HG02642 (cell line): ENCODE data around the gene ETV3L.

ENCODE experiments used
- ATAC-seq: cut with Tn5 transposase; IDR thresholded peaks from one replicate; pipeline ENCODE4 v1.9.1; 2021; ENCODE audit warnings: mild to moderate bottlenecking; ENCODE audit not compliant: unreplicated experiment, poor library complexity

The ETV3L gene

DNA sequence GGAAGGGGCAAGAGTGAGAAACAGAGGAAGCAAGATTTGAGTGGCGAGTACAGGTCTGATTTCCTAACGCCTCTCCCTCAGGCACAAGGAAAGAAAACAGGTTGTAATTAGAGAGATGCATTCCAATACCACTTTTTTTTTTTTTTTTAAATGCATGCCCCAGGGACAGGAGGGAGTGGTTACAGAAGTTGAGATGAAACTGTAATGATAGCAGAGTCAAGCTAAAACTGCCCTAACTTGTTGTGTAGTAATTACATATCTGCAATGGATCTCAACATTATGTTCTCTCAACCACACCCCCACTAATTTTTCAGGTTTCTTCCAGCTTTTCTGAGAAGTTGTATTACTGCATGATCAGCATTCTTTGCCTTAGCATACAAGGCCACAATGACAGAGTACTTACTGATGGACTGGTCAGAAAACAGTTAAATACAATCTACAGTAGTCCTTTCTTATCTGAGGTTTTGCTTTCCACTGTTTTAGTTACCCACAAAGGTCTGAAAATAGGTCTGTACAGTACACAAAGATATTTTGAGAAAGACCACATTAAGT is 33.1 kb upstream of the ETV3L start:
- ATAC-seq: no peak

- no peak for ATAC-seq
Observed at GRCh38 chr1:157132111-157132510, 32.5 kb upstream of the ETV3L start.

- ATAC-seq: no peak
Observed at GRCh38 chr1:157131281-157131680, 31.7 kb upstream of the ETV3L start.

DNA sequence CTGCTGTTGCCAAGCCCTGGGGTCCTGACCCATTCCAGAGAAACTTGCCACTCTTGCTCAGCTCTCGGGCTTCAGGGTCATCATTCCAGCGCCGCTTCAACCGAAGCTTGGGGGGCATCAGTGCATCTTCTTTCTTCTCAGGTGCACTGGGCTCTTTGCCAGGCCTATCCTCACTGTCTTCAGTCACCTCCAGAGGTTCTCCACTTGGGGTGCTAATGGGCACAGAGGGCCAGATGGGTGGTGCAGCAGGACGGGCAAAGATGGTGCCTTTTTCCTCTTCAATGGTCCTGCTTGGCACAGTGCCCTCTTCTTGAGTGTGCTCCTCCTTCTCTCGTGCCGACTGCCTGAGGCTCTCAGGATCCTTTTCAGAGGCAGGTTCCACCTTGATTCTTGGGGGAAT is 25.2 kb upstream of the ETV3L start:
- no peak for ATAC-seq

DNA sequence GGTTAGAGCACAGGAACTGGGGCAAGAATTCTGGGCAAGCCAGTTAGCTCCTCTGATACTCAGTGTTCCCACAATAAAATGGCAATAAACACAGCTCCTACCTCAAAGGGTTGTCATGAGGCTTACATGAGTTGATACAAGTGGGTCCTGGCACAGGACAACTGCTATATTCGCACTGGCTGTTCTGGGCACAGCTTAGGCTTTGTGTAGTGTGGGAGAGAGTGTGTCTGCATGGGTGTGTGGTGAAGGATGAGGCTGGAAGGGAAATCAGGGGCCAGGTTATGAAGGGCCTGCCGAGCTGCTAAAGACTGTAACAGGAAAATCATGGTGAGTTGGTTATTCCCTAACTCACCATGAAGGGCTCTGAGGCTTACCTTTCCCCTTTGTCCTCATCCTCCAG is 19.8 kb upstream of the ETV3L start:
- no peak for ATAC-seq

GRCh38 chr1:157119008-157119407 is 19.4 kb upstream of the ETV3L start:
- no peak for ATAC-seq

DNA sequence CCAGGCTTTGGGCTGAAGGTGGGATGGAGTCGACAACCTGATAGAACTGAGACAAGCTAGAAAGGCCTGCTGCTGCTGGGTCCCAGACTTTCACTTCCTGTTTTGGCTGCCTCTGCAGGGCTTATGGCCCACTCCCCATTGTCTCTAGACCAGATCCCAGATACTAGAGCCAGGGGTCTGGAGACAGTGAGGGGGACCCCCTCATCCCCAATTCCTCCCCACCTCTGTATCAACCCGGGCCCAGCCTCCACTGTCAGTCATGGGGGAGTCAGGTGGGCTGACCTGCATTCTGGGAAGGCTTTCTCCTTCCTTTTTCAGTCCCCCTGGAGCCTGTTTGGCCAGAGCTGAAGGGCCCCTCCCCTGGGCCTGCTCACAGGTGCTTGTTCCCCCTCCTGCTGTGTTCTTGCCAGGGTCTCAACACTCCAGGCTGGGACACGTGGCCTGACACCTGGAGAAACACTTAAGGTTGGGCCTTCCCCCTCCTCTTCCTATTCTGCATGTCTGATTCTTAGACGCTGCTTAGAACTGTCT is 18.0 kb upstream of the ETV3L start:
- ATAC-seq: no peak

DNA sequence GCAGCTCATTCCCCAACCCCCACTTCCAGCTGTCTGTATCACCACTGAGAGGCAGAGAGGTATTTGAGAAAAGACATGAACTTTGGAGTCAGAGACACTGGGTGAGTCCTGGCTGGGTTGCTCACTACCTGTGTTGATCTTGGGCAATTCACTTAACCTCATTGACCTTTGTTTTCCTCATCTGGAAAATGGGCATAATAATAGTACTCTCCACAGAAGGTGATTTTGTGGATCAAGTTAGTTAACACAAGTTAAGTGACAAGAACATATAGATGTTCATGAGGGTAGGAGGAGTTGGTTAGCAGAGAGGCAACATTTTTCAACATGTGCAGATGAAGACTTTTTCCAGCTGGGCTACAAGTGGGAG is 17.1 kb upstream of the ETV3L start:
- no peak for ATAC-seq

DNA sequence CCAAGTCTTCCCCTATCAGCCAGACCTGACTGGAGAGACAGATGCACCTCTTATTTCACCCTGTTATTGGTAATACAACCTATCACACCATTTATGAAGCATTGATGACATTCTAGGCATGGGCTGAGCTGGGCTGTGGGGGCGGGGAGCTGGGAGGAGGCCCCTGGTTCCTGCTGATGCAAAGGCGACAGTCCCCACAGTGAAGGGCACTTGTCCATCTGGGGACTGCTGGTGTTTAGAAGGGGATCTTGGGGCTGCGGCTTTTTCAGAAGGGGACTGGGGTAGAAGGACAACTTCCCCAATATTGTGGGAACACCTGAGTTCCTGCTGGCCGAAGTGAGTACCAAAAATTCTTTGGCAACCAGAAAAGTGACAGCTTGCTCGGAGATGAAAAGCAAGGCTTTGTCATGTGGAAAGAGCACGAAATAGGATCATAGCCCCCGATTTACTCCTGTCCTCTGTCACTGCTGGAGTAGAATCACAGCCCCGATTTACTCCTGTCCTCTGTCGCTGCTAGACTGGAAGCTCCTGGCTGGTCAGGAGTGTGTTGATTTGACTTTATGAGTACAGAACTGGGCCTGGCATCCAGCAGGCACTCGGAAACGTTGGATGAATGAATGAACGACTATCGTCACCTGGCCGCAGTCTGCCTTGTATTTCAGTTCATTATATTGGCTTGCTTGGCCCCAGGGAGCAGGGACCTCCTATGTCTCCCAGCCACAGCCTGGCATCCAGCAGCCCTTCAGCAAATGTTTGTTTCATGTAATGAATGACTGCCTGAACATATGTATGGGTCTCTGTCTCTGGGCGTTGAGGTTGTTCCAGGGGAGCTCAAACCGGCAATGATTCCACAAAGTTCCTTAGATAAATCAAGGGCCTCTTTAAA is 16.5 kb upstream of the ETV3L start:
- ATAC-seq: no peak

DNA sequence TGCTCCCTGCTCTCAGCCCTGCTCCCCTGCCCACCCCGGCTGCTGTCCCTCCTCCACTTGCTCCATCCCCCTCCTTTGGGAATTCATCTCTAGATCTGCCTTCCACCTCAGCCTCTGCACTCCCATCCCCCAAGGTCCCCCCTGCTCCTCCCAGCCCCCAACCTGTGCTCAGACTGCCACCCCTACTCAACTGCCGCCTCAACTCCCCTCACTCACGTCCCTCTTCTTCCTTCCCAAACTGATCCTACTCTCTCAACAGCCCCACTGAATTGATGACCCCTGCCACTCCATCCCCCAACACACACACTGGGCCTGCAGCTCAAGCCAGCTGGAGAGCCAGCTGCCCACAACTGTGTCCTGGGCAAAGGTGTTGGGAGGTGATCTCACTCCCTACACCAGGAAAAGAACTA is 15.8 kb upstream of the ETV3L start:
- no peak for ATAC-seq

DNA sequence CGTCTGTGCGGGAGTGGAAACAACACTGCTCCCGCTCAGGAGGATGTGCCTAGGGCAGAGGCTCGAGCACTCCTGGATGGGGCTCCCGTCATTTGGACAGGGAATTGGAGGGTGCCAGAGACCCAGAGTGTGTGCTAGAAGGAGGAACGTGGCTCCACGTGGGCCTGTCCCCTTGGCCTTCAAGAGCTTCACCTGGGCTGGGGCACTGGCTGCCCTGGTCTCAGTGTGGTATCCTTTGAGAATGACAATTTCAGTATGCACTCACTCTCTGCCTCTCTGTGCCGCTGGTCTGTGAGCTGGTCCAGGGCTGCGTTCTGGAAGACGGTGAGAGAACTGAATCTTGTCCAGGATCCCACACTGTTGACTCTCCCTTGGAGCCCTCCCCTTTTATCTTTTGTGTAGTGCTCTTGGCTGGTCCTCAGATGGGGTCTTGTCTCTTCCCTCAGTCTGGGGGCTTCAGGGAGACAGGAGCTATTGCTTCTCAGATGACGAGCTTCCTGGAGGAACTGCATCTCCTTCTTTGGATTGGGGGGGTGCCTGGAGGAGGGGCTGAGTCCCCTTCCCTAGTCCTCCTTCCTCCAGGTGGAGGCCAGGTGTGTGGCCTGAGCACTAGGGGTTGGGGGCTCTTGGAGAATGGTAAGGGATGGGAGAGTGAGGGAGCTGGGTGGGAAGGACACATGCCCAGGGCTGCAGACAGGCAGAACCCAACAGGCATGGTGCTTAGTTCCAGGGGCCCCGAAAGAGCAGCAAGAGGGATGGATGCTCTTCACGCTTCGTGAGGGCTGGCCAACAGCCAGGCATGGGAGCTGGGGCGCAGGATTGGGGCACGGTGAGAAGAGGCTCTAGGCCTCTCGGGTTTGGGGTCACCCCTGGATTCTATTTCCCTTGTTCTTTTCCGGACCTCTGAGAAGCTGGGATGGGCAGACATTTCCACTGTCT is 14.8 kb upstream of the ETV3L start:
- ATAC-seq: no peak

DNA sequence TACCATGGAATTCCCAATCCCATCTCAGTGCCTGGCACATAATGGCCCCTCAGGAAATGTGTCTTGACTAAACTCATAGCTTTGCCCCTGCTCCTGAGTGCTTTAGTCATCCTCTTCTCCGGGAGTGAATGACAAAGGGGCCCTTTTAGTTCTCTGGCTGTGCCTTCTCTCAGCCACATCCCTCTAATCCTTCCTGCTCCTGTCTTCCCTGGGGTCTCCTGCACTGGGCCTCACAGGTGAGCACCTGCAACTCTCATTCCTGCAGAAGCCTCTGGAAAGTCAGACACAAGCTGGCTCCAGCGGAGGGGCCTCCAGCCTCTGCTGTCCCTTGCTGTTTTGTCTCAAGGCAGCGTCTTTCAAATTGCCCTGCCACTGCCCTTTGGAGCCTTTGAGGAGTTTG is 14.0 kb upstream of the ETV3L start:
- ATAC-seq: no peak

GRCh38 chr1:157113106-157113505 is 13.5 kb upstream of the ETV3L start:
- ATAC-seq: no peak

- no peak for ATAC-seq
Observed at GRCh38 chr1:157112186-157112867, 12.7 kb upstream of the ETV3L start.

DNA sequence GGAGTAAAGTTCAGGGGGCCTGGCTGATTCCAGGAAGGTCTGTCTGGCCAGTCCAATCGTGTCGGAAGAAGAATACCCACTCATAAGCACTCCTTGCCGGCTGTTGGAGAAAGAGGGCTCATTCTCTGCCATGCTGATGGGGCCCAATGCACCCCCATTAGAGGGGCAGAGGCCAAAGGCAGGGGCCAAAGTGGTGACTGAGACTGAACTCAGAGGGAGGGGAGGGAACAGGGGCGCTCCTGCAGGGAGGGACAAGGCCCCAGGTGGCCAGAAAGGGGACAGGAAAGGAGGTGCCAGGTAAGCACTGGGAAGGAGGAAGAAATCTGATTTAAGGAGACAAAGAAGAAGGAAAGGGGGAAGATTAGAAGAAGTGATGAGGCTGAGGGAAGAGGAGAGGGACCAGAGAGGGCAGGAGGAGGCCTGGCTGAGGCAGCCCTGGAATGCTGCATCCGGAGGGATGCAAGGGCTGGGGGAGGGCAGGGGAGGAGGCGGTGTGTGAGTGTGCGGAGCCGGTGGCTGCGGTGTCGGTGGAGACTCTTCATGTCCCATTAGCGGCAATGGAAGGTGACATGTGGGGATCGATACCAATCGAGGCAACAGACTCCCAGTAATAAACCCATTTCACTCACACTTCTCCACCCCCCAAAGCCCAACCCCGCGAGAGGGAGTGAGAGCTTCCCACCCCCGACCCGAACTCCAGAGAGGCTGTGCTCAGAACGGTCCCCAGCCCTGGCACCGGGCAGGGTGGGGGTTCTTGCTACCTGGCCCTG is 12.0 kb upstream of the ETV3L start:
- no peak for ATAC-seq

- no peak for ATAC-seq
Observed at GRCh38 chr1:157110686-157111085, 11.1 kb upstream of the ETV3L start.

DNA sequence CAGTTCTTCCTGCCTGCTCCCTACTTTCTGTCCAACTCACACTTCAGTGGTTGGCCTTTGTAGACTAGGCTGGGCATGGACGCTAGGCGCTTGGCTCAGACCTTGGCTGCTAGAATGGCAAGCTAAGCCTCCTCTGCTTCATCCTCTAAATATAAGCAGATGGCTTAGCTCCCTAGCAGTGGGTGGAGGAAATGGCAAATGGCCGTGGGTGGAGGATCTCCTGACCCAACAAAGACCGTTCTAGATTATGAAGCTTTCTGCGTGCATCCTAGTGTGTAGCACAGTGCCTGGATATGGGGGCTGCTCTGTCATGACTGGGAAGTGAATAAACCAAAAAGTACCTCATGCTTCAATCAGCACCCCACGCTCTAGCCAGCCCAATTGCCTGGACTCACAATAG is 10.4 kb upstream of the ETV3L start:
- no peak for ATAC-seq

GRCh38 chr1:157108448-157108847 is 8.8 kb upstream of the ETV3L start:
- ATAC-seq: no peak

- ATAC-seq: no peak
Observed at GRCh38 chr1:157107702-157108101, 8.1 kb upstream of the ETV3L start.

- ATAC-seq: peak; percentile 13
Observed at GRCh38 chr1:157106813-157107189, 7.2 kb upstream of the ETV3L start.
